Suprapubic skin (tissue), 3 donors: ENCODE measurements around the gene HIF3A.

Source experiments
- CTCF ChIP-seq, 2 donors: fragments of 200-600 bp in 1 of 2; fragments of 450-650 bp in 1 of 2; sonication (generic) in 1 of 2; IDR thresholded peaks; one replicate each; pipeline ENCODE4 v1.5.1; 2016 to 2019; ENCODE audit warnings: antibody characterized with exemption in 2 of 2, mild to moderate bottlenecking in 1 of 2, moderate library complexity in 1 of 2
- POLR2A ChIP-seq, 2 donors: fragments of 450-650 bp; IDR thresholded peaks; one replicate each; pipeline ENCODE4 v1.6.1; 2017; ENCODE audit warnings: antibody characterized with exemption in 2 of 2, mild to moderate bottlenecking in 2 of 2, moderate library complexity in 2 of 2

- TF ChIP-seq CTCF (IDR thresholded peaks at IDR 0.05) (no peak), POLR2A (IDR thresholded peaks at IDR 0.05) (no peak)
Measured at GRCh38 chr19:46380690-46381089, 83.8 kb downstream of the HIF3A start.
